ENCODE measurements around the gene REG1B. TPM values are rescaled to one million over a fixed set of nuclear protein-coding genes. Genes with fewer than 3 reads are reported as not detected.

Gene REG1B
- total RNA-seq, 1 experiment from 2014 or later, result 2.0 TPM

- no TSS peak for BruUV-seq (replicated peaks)
- Histone ChIP-seq H3K9me3 (ENCODE audit: control insufficient read depth, insufficient read depth, low read depth, low read length) (peaks cover 6% of the 10 kb centered on the region; the same call in 1 of the 2 replicates), H3K4me3 (ENCODE audit: low read depth in 2 of 2, low read length in 2 of 2) (no peak overlapping the region), H3K36me3 (ENCODE audit: control insufficient read depth, insufficient read depth, low read length) (no peaks in the 10 kb centered on the region), H3K27ac (ENCODE audit: low read length) (no peak overlapping the region), H3K4me1 (ENCODE audit: control insufficient read depth, insufficient read depth, low read length) (no peaks in the 10 kb centered on the region), H3K27me3 (ENCODE audit: control insufficient read depth, insufficient read depth, low read length) (no peaks in the 10 kb centered on the region)
- ChIA-PET CTCF (no interaction called here), POLR2A (no interaction called here)
- no peak for TF ChIP-seq SIN3A (IDR thresholded peaks at IDR 0.05; ENCODE audit: borderline replicate concordance, insufficient read depth, low read depth, low read length)
- TF ChIP-seq POLR2AphosphoS5 (IDR thresholded peaks at IDR 0.05; ENCODE audit: low read depth, low read length), result no peak
- TF ChIP-seq CTCF (IDR thresholded peaks at IDR 0.05), result no peak
- TF ChIP-seq REST (IDR thresholded peaks at IDR 0.05; ENCODE audit: insufficient read depth in 1 of 2, low read depth in 2 of 2, low read length in 1 of 2), result no peak
- no peak for TF ChIP-seq TCF7L2 (IDR thresholded peaks at IDR 0.05; ENCODE audit: low read depth, low read length)
- intact Hi-C loops (cut with micrococcal nuclease; ENCODE audit: unreplicated experiment) (no loop called here), in situ Hi-C loops (cut with HindIII; ENCODE audit: low pct_unique_long_range_greater_than_20kb, low sequenced_read_pairs) (no loop called here)
- no peak for DNase-seq (ENCODE audit: low read depth, low spot score)
- ATAC-seq, result no peak
Observed at GRCh38 chr2:79101024-79101423, 13.2 kb upstream of the REG1B start.

- BruUV-seq (replicated peaks), result no TSS peak
- peaks cover 6% of the 10 kb centered on the region; the same call in 1 of the 2 replicates for H3K9me3 ChIP-seq (ENCODE audit: control insufficient read depth, insufficient read depth, low read depth, low read length)
- no peak for TF ChIP-seq CTCF (IDR thresholded peaks at IDR 0.05)
- TF ChIP-seq TCF7L2 (IDR thresholded peaks at IDR 0.05; ENCODE audit: low read depth, low read length), result no peak
- TF ChIP-seq REST (IDR thresholded peaks at IDR 0.05; ENCODE audit: insufficient read depth in 1 of 2, low read depth in 2 of 2, low read length in 1 of 2), result no peak
- TF ChIP-seq POLR2AphosphoS5 (IDR thresholded peaks at IDR 0.05; ENCODE audit: low read depth, low read length), result no peak
- TF ChIP-seq SIN3A (IDR thresholded peaks at IDR 0.05; ENCODE audit: borderline replicate concordance, insufficient read depth, low read depth, low read length), result no peak
- DNase-seq (ENCODE audit: low read depth, low spot score), result no peak
- intact Hi-C loops (cut with micrococcal nuclease; ENCODE audit: unreplicated experiment), result no loop called here
- no peaks in the 10 kb centered on the region for H3K36me3 ChIP-seq (ENCODE audit: control insufficient read depth, insufficient read depth, low read length)
- H3K4me1 ChIP-seq (ENCODE audit: control insufficient read depth, insufficient read depth, low read length), result no peaks in the 10 kb centered on the region
- H3K4me3 ChIP-seq (ENCODE audit: low read depth in 2 of 2, low read length in 2 of 2), result no peak overlapping the region
- in situ Hi-C loops (cut with HindIII; ENCODE audit: low pct_unique_long_range_greater_than_20kb, low sequenced_read_pairs), result no loop called here
- ChIA-PET POLR2A (no interaction called here), CTCF (no interaction called here)
- no peak for ATAC-seq
- H3K27ac ChIP-seq (ENCODE audit: low read length), result no peak overlapping the region
- H3K27me3 ChIP-seq (ENCODE audit: control insufficient read depth, insufficient read depth, low read length), result no peaks in the 10 kb centered on the region
Observed at GRCh38 chr2:79100285-79100684, 12.5 kb upstream of the REG1B start.
